ENCODE results near the gene TRIO.

Gene TRIO

DNA sequence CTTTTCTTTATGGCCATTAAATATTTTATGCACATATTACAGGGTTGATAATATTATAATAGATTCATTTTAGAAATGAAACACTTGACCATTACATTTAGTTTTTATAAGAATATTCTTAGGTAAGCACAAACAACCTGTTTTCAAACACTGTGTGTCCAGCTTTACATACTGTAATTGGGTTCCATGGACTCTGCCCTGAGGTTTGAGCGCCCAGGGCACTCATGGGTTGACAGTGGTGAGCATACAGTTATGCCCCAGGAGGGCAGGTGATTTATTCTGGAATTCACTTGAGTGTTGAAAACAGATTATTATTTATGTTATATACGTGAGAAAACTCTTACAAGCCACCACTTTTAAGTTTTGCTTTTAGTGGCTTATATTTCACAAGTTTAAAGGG is 33.7 kb downstream of the TRIO start:
- H3K79me2 ChIP-seq (ENCODE audit: insufficient read depth, low read length), result no peaks in the 10 kb centered on the region
- no peak overlapping the region for H3K9ac ChIP-seq (ENCODE audit: low read depth, low read length)
- no peaks in the 10 kb centered on the region for H3K9me3 ChIP-seq (ENCODE audit: insufficient read depth, low read length, severe bottlenecking)
- H3K27me3 ChIP-seq (ENCODE audit: insufficient read depth, low read length, poor library complexity), result peaks cover 3% of the 10 kb centered on the region
- no peak overlapping the region for H2AFZ ChIP-seq (ENCODE audit: low read depth, low read length)
- no peaks in the 10 kb centered on the region for H3K4me1 ChIP-seq (ENCODE audit: insufficient read depth, low read length)
- TF ChIP-seq EZH2 (IDR thresholded peaks at IDR 0.05; ENCODE audit: borderline replicate concordance, low read depth, low read length, severe bottlenecking), result no peak
- TF ChIP-seq, protein P1, sequence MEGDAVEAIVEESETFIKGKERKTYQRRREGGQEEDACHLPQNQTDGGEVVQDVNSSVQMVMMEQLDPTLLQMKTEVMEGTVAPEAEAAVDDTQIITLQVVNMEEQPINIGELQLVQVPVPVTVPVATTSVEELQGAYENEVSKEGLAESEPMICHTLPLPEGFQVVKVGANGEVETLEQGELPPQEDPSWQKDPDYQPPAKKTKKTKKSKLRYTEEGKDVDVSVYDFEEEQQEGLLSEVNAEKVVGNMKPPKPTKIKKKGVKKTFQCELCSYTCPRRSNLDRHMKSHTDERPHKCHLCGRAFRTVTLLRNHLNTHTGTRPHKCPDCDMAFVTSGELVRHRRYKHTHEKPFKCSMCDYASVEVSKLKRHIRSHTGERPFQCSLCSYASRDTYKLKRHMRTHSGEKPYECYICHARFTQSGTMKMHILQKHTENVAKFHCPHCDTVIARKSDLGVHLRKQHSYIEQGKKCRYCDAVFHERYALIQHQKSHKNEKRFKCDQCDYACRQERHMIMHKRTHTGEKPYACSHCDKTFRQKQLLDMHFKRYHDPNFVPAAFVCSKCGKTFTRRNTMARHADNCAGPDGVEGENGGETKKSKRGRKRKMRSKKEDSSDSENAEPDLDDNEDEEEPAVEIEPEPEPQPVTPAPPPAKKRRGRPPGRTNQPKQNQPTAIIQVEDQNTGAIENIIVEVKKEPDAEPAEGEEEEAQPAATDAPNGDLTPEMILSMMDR (IDR thresholded peaks at IDR 0.05; ENCODE audit: borderline replicate concordance, extremely low read depth, low read length, poor library complexity, severe bottlenecking), result no peak
- H3K27ac ChIP-seq (ENCODE audit: low read length), result no peak overlapping the region
- H3K4me3 ChIP-seq (ENCODE audit: low read depth in 1 of 2, low read length in 2 of 2), result no peak overlapping the region
- H3K36me3 ChIP-seq (ENCODE audit: insufficient read depth, low read length), result no peaks in the 10 kb centered on the region
- no peak for ATAC-seq (ENCODE audit: insufficient read depth, low read depth)
- DNase-seq, result no peak
- H3K4me2 ChIP-seq (ENCODE audit: insufficient read depth, low read length), result no peak overlapping the region
- H4K20me1 ChIP-seq (ENCODE audit: insufficient read depth, low read length), result no peaks in the 10 kb centered on the region

DNA sequence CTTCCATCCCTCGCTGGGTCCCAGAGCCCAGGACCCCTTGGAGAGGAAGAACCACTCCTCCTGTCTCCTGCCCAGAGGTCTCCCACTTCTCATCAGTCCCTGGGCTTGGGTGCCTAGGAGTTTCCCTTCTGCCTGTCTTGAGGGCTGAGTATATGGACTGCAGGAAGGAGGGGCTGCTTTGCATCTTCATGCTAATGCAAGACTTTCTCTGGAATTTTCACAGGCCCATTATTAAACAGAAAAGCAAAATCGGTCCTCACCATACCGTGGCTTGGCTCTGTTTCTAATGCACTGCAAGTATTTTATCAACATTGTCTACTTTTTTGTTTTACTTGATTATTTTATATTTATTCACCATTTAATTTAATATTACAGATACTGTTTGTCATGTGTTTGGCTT is 34.5 kb downstream of the TRIO start:
- peaks cover 3% of the 10 kb centered on the region for H3K27me3 ChIP-seq (ENCODE audit: insufficient read depth, low read length, poor library complexity)
- H3K36me3 ChIP-seq (ENCODE audit: insufficient read depth, low read length), result no peaks in the 10 kb centered on the region
- TF ChIP-seq EZH2 (IDR thresholded peaks at IDR 0.05; ENCODE audit: borderline replicate concordance, low read depth, low read length, severe bottlenecking), result no peak
- TF ChIP-seq, protein P1 (IDR thresholded peaks at IDR 0.05; ENCODE audit: borderline replicate concordance, extremely low read depth, low read length, poor library complexity, severe bottlenecking), result no peak
- no peaks in the 10 kb centered on the region for H3K4me1 ChIP-seq (ENCODE audit: insufficient read depth, low read length)
- no peak overlapping the region for H2AFZ ChIP-seq (ENCODE audit: low read depth, low read length)
- H3K9me3 ChIP-seq (ENCODE audit: insufficient read depth, low read length, severe bottlenecking), result no peaks in the 10 kb centered on the region
- DNase-seq, result no peak
- H3K9ac ChIP-seq (ENCODE audit: low read depth, low read length), result no peak overlapping the region
- H3K4me3 ChIP-seq (ENCODE audit: low read depth in 1 of 2, low read length in 2 of 2), result no peak overlapping the region
- no peaks in the 10 kb centered on the region for H3K79me2 ChIP-seq (ENCODE audit: insufficient read depth, low read length)
- no peak overlapping the region for H3K27ac ChIP-seq (ENCODE audit: low read length)
- no peak for ATAC-seq (ENCODE audit: insufficient read depth, low read depth)
- no peak overlapping the region for H3K4me2 ChIP-seq (ENCODE audit: insufficient read depth, low read length)
- H4K20me1 ChIP-seq (ENCODE audit: insufficient read depth, low read length), result no peaks in the 10 kb centered on the region

DNA sequence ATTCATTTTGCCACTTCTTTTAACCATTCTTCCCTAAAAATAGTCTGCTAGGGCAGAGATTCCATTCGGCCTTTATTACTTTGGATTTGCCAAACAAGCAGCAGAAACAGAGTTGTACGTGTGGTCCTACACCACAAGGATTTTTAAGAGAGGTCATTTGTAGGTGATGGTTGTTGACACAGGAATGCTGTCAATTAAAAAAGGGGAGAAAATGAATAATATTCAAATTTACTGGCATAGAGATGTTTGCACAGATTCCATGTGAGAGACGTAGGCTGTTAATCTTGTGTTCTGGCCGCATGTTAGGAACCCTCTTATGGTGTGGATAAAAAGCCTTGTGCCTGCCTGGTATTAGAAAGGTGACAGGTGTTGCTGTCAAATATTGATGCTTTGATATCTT is 34.9 kb downstream of the TRIO start:
- H2AFZ ChIP-seq (ENCODE audit: low read depth, low read length), result no peak overlapping the region
- H3K9me3 ChIP-seq (ENCODE audit: insufficient read depth, low read length, severe bottlenecking), result no peaks in the 10 kb centered on the region
- ATAC-seq (ENCODE audit: insufficient read depth, low read depth) (no peak), DNase-seq (no peak)
- H3K27ac ChIP-seq (ENCODE audit: low read length), result no peak overlapping the region
- no peaks in the 10 kb centered on the region for H4K20me1 ChIP-seq (ENCODE audit: insufficient read depth, low read length)
- H3K4me3 ChIP-seq (ENCODE audit: low read depth in 1 of 2, low read length in 2 of 2), result no peak overlapping the region
- no peak overlapping the region for H3K9ac ChIP-seq (ENCODE audit: low read depth, low read length)
- no peaks in the 10 kb centered on the region for H3K4me1 ChIP-seq (ENCODE audit: insufficient read depth, low read length)
- H3K36me3 ChIP-seq (ENCODE audit: insufficient read depth, low read length), result no peaks in the 10 kb centered on the region
- H3K27me3 ChIP-seq (ENCODE audit: insufficient read depth, low read length, poor library complexity), result peaks cover 3% of the 10 kb centered on the region
- TF ChIP-seq, protein P1 (IDR thresholded peaks at IDR 0.05; ENCODE audit: borderline replicate concordance, extremely low read depth, low read length, poor library complexity, severe bottlenecking), result no peak
- TF ChIP-seq EZH2 (IDR thresholded peaks at IDR 0.05; ENCODE audit: borderline replicate concordance, low read depth, low read length, severe bottlenecking), result no peak
- H3K4me2 ChIP-seq (ENCODE audit: insufficient read depth, low read length), result no peak overlapping the region
- no peaks in the 10 kb centered on the region for H3K79me2 ChIP-seq (ENCODE audit: insufficient read depth, low read length)

DNA sequence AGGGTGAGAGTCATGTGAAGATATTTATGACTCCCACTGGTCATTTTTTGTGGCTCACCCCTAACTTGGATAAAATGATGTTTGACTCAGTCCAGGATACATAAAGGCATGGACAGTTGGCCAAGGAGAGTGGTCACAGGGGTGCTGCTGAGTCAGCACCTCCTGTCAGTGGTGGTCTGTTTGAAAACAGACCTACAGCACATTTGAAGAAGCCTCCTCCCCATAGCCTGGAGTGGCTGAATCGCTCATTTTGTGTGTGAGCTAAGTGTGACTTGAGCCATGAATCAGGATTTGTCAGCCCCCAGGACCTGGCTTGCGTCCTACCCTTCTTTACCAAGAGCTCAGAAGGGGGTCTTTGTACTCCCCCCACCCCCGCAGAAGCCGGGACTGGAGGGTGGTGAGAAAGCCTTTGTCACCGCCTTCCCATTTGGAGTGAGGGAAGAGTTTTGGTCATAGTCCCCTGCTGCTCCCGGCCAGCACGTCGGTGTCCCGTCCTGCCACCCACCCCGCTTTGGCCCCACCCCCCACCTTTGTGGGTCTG is 35.6 kb downstream of the TRIO start:
- Histone ChIP-seq H3K36me3 (ENCODE audit: insufficient read depth, low read length) (no peaks in the 10 kb centered on the region), H3K79me2 (ENCODE audit: insufficient read depth, low read length) (no peaks in the 10 kb centered on the region), H3K4me1 (ENCODE audit: insufficient read depth, low read length) (no peaks in the 10 kb centered on the region), H3K9me3 (ENCODE audit: insufficient read depth, low read length, severe bottlenecking) (no peaks in the 10 kb centered on the region), H3K4me2 (ENCODE audit: insufficient read depth, low read length) (no peak overlapping the region), H2AFZ (ENCODE audit: low read depth, low read length) (no peak overlapping the region), H3K9ac (ENCODE audit: low read depth, low read length) (no peak overlapping the region), H3K27me3 (ENCODE audit: insufficient read depth, low read length, poor library complexity) (peaks cover 2% of the 10 kb centered on the region), H4K20me1 (ENCODE audit: insufficient read depth, low read length) (no peaks in the 10 kb centered on the region), H3K4me3 (ENCODE audit: low read depth in 1 of 2, low read length in 2 of 2) (no peak overlapping the region), H3K27ac (ENCODE audit: low read length) (no peak overlapping the region)
- TF ChIP-seq, protein P1 (IDR thresholded peaks at IDR 0.05; ENCODE audit: borderline replicate concordance, extremely low read depth, low read length, poor library complexity, severe bottlenecking), result no peak
- no peak for TF ChIP-seq EZH2 (IDR thresholded peaks at IDR 0.05; ENCODE audit: borderline replicate concordance, low read depth, low read length, severe bottlenecking)
- ATAC-seq (ENCODE audit: insufficient read depth, low read depth) (no peak), DNase-seq (no peak)
